ENCODE measurements around the gene TRAPPC12. TPM values are rescaled to one million over a fixed set of nuclear protein-coding genes. Genes with fewer than 3 reads are reported as not detected.

The TRAPPC12 gene
- total RNA-seq, 4 donors from 2014 or later: 36.6 to 57.4 (median 53.1) TPM

DNA sequence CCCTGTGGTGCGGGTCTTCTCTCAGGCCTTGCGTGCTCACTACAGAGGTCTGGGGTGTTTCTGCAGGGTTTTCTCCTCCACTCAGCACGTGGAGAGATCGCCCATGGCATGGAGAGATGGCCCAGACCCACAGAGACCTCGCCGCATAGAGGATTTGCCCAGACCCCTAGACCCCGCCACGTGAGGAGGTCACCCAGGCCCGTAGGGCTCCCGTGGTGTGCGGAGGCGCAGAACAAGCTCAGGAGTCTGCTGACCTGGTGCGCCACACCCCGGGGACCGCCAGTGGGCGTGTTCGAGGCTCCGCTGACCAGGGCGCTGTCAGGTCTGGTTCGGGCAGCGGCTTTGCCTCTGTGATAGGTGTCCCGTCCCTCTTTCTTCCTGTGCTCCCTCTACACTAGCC, 75.3 kb downstream of the TRAPPC12 start:
- no peak overlapping the region for H3K4me3 ChIP-seq
- ATAC-seq (no peak), DNase-seq (no peak)
- H3K36me3 ChIP-seq: peaks cover 0 to 16% of the 10 kb centered on the region in 2 donors
- TF ChIP-seq, protein P1, sequence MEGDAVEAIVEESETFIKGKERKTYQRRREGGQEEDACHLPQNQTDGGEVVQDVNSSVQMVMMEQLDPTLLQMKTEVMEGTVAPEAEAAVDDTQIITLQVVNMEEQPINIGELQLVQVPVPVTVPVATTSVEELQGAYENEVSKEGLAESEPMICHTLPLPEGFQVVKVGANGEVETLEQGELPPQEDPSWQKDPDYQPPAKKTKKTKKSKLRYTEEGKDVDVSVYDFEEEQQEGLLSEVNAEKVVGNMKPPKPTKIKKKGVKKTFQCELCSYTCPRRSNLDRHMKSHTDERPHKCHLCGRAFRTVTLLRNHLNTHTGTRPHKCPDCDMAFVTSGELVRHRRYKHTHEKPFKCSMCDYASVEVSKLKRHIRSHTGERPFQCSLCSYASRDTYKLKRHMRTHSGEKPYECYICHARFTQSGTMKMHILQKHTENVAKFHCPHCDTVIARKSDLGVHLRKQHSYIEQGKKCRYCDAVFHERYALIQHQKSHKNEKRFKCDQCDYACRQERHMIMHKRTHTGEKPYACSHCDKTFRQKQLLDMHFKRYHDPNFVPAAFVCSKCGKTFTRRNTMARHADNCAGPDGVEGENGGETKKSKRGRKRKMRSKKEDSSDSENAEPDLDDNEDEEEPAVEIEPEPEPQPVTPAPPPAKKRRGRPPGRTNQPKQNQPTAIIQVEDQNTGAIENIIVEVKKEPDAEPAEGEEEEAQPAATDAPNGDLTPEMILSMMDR (IDR thresholded peaks at IDR 0.05 in 4 of 5, conservative IDR thresholded peaks at IDR 0.05 in 1 of 5): no peak
- no peak for TF ChIP-seq POLR2A (IDR thresholded peaks at IDR 0.05)
- no peak overlapping the region for H3K27ac ChIP-seq
- in situ Hi-C loops (cut with MboI; ENCODE audit: low sequenced_read_pairs in 4 of 4): no loop called here
- H3K4me1 ChIP-seq: peaks cover 8 to 12% of the 10 kb centered on the region in 2 donors
- H3K27me3 ChIP-seq: no peaks in the 10 kb centered on the region
- H3K9me3 ChIP-seq: no peaks in the 10 kb centered on the region
- intact Hi-C loops (cut with DNase I; ENCODE audit: low total_unique reads): no loop called here

DNA sequence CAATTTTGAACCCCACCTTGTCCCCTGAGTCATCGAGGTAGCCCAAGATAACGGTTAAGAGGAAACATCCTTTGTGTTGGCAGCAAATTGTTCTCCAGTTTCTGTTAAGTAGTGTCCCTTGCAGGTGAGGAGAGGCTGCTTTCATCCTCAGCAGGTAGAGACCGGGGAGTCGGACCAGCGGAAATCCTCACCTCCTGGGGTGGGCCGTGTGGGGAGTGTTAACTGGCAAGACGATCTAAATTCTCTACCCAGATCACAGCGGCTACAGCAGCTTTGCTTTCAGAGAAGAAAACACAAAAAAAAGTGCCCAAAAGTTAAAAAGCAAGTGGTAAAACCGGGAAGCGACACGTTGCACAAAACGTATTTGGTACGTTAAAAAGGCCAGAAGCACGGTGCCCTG, 76.6 kb downstream of the TRAPPC12 start:
- TF ChIP-seq POLR2A (IDR thresholded peaks at IDR 0.05): no peak
- TF ChIP-seq, protein P1 (IDR thresholded peaks at IDR 0.05 in 4 of 5, conservative IDR thresholded peaks at IDR 0.05 in 1 of 5): no peak
- intact Hi-C loops (cut with DNase I; ENCODE audit: low total_unique reads): no loop called here
- in situ Hi-C loops (cut with MboI; ENCODE audit: low sequenced_read_pairs in 4 of 4): no loop called here
- no peaks in the 10 kb centered on the region for H3K9me3 ChIP-seq
- DNase-seq (no peak), ATAC-seq (no peak)
- no peak overlapping the region for H3K4me3 ChIP-seq
- H3K36me3 ChIP-seq: peaks cover 0 to 16% of the 10 kb centered on the region in 2 donors
- no peaks in the 10 kb centered on the region for H3K27me3 ChIP-seq
- H3K4me1 ChIP-seq: peaks cover 22 to 25% of the 10 kb centered on the region in 2 donors
- no peak overlapping the region for H3K27ac ChIP-seq

DNA sequence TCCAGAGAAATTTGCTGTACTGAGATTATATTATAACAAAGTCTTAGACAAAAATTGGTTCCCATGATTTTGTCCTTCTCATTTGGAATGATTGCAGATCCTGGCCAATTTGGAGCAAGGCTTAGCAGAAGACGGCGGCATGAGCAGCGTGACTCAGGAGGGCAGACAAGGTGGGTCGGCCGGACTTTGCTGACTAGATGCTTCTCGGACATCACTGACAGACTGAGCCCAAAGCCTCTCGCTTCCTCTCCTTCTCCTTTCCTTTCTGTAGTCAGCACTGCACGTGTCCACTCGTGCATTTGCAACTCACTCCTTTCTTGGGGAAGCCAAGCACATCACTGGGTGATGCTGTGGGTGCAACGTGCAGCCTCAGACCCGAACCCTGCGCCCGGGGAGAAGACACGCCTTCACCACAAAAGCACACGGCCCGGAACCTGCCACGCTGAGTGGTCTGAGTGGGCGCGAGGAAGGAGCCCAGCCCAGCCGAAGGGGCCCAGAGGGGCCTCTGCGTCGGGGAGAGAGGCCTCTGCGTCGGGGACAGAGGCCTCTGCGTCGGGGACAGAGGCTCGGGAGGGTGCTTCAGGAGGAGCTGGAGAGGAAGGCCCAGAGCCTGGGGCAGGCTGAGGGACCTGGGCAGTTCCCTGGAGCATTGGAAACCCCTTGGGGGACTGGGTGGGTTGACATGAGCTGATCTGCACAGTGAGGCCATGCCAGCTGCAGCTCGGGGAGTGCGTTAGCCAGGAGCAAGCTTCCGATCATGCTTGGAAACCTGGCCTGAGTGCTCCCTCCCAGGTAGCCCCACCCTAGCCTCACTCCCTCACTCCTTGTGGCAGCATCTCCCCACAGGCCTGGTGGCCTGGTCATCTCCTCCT, 78.3 kb downstream of the TRAPPC12 start:
- no peak for DNase-seq
- no peak for ATAC-seq
- no peak overlapping the region for H3K27ac ChIP-seq
- no peak for TF ChIP-seq POLR2A (IDR thresholded peaks at IDR 0.05)
- TF ChIP-seq, protein P1 (IDR thresholded peaks at IDR 0.05 in 4 of 5, conservative IDR thresholded peaks at IDR 0.05 in 1 of 5): no peak
- H3K36me3 ChIP-seq: peaks cover 0 to 16% of the 10 kb centered on the region in 2 donors
- intact Hi-C loops (cut with DNase I; ENCODE audit: low total_unique reads): no loop called here
- no peaks in the 10 kb centered on the region for H3K9me3 ChIP-seq
- H3K4me3 ChIP-seq: no peak overlapping the region
- no peaks in the 10 kb centered on the region for H3K27me3 ChIP-seq
- in situ Hi-C loops (cut with MboI; ENCODE audit: low sequenced_read_pairs in 4 of 4): no loop called here
- H3K4me1 ChIP-seq: peaks cover 31 to 33% of the 10 kb centered on the region in 2 donors

DNA sequence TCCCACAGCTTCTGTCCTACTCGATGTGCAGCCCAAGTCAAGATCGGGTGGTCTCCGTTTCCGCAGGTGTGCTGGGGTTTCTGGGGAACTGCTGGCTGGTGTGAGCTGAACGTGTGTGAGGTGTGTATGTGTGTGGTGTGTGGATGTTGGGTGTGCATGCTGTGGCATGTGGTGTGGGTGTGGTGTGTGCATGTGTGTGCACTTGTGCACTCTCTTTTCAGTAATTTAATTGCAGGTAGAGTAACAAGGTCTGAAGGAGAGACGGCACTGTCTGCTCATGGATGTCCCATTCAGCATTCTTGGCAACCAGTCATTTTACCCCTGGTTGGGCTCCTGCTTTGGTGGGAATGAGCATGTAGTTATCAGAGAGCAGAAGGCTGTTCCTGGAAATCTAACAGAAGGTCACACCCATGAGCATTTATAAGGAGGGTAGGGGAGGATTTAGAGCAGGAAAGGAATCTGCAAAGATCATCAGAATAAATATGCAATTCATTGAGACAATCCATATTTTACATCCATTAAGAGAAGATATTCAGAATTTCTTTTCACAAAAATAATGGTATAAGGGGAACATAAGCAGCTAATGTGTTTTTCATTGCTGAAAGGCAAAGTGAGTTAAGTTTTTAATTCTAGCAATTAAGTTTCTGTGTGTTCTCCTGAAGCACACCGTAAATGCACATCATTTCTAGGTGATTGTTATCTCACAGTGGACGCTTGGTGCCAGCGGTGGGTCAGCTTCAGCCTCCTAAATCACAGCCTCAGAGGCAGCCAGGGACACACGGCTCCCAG, 79.1 kb downstream of the TRAPPC12 start:
- Histone ChIP-seq H3K4me1 (peaks cover 31 to 33% of the 10 kb centered on the region in 2 donors), H3K27me3 (no peaks in the 10 kb centered on the region), H3K36me3 (peaks cover 0 to 16% of the 10 kb centered on the region in 2 donors), H3K9me3 (no peaks in the 10 kb centered on the region), H3K27ac (peak overlapping the region; percentile 75 to 86 (median 80)), H3K4me3 (no peak overlapping the region)
- DNase-seq (no peak), ATAC-seq (no peak)
- TF ChIP-seq, protein P1 (IDR thresholded peaks at IDR 0.05 in 4 of 5, conservative IDR thresholded peaks at IDR 0.05 in 1 of 5): no peak
- TF ChIP-seq POLR2A (IDR thresholded peaks at IDR 0.05): no peak
- intact Hi-C loops (cut with DNase I; ENCODE audit: low total_unique reads): no loop called here
- in situ Hi-C loops (cut with MboI; ENCODE audit: low sequenced_read_pairs in 4 of 4): no loop called here
